MCF 10A (cell line): ENCODE results near the gene NDUFB5. TPM values are rescaled to one million over a fixed set of nuclear protein-coding genes. Genes with fewer than 3 reads are reported as not detected.

Source experiments
- BruUV-seq: library from RNA; stranded (reverse); fragments of 400-500 nt; replicated peaks from 2 replicates; lab custom pipeline; 2021; lab: Mats Ljungman, UMichigan
- CTCF ChIA-PET: fragments of 300-600 bp; sonication (Branson Sonifier 250); formaldehyde crosslinking; extraction: SDS; loops from one replicate; lab custom pipeline; 2021; ENCODE audit warnings: antibody characterized with exemption, inconsistent platforms; lab: Yijun Ruan, JAX
- POLR2A ChIA-PET: fragments of 300-600, 350-650 bp; sonication (Branson Sonifier 250); formaldehyde crosslinking; extraction: SDS; loops from one replicate; lab custom pipeline; 2020; ENCODE audit warnings: antibody characterized with exemption, inconsistent platforms; lab: Yijun Ruan, JAX
- DNase-seq: peaks from one replicate; pipeline ENCODE4 v3.0.0-alpha.2; 2018; ENCODE audit not compliant: unreplicated experiment
- H3K27ac Mint-ChIP-seq: one replicate; pipeline ENCODE4 v1.8.0; 2022; ENCODE audit warnings: mild to moderate bottlenecking, low read depth, mixed read lengths; ENCODE audit not compliant: unreplicated experiment
- H3K27me3 Mint-ChIP-seq: one replicate; pipeline ENCODE4 v1.8.0; 2022; ENCODE audit warnings: mixed read lengths; ENCODE audit not compliant: insufficient read depth, unreplicated experiment
- H3K36me3 Mint-ChIP-seq: one replicate; pipeline ENCODE4 v1.8.0; 2022; ENCODE audit warnings: mild to moderate bottlenecking, moderate library complexity, mixed read lengths; ENCODE audit not compliant: insufficient read depth, unreplicated experiment
- H3K4me1 Mint-ChIP-seq: one replicate; pipeline ENCODE4 v1.8.0; 2022; ENCODE audit warnings: mixed read lengths; ENCODE audit not compliant: insufficient read depth, unreplicated experiment
- H3K4me3 Mint-ChIP-seq: one replicate; pipeline ENCODE4 v1.8.0; 2022; ENCODE audit warnings: mild to moderate bottlenecking, moderate library complexity, mixed read lengths; ENCODE audit not compliant: unreplicated experiment
- H3K9me3 Mint-ChIP-seq: one replicate; pipeline ENCODE4 v1.8.0; 2022; ENCODE audit warnings: mixed read lengths; ENCODE audit not compliant: unreplicated experiment
- intact Hi-C: fragments of 100-400 bp; cut with micrococcal nuclease; formaldehyde crosslinking; loops from 2 replicates; pipeline ENCODE4 v1.14.1; 2022
- total RNA-seq: library from RNA; stranded (reverse); gene quantifications from 2 replicates; pipeline ENCODE4 v1.2.3, GENCODE V29; 2022
- TF ChIP-seq, protein P1 (sequence below): fragments of 200-600 bp; IDR thresholded peaks from one replicate; pipeline ENCODE4 v1.8.0; 2022; ENCODE audit warnings: antibody characterized with exemption, mild to moderate bottlenecking; ENCODE audit not compliant: unreplicated experiment

Gene NDUFB5
- total RNA-seq, 1 experiment from 2014 or later = 115 TPM

DNA sequence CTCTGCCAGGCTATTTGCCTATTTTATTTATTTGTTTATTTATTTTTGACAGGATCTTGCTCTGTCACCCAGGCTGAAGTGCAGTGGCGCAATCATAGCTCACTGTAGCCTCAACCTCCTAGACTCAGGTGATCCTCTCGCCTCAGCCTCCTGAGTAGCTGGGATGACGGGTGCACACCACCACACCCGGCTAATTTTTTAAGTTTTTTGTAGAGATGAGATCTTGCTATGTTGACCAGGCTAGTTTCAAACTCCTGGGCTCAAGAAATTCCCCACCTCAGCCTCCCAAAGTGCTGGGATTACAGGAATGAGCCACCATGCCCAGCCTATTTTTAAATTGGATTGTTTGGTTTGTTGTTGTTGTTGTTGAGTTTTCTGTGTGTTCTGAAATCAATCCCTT, 5.5 kb downstream of the NDUFB5 start:
- POLR2A ChIA-PET = no interaction called here
- Mint-ChIP-seq H3K27ac (no peak overlapping the region), H3K4me1 (peaks cover 14% of the 10 kb centered on the region), H3K9me3 (no peaks in the 10 kb centered on the region), H3K4me3 (no peak overlapping the region), H3K27me3 (no peaks in the 10 kb centered on the region), H3K36me3 (peaks cover 24% of the 10 kb centered on the region)
- CTCF ChIA-PET = no interaction called here
- no peak for DNase-seq
- TF ChIP-seq, protein P1, sequence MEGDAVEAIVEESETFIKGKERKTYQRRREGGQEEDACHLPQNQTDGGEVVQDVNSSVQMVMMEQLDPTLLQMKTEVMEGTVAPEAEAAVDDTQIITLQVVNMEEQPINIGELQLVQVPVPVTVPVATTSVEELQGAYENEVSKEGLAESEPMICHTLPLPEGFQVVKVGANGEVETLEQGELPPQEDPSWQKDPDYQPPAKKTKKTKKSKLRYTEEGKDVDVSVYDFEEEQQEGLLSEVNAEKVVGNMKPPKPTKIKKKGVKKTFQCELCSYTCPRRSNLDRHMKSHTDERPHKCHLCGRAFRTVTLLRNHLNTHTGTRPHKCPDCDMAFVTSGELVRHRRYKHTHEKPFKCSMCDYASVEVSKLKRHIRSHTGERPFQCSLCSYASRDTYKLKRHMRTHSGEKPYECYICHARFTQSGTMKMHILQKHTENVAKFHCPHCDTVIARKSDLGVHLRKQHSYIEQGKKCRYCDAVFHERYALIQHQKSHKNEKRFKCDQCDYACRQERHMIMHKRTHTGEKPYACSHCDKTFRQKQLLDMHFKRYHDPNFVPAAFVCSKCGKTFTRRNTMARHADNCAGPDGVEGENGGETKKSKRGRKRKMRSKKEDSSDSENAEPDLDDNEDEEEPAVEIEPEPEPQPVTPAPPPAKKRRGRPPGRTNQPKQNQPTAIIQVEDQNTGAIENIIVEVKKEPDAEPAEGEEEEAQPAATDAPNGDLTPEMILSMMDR = no peak
- BruUV-seq = no TSS peak
- intact Hi-C loops = no loop called here

DNA sequence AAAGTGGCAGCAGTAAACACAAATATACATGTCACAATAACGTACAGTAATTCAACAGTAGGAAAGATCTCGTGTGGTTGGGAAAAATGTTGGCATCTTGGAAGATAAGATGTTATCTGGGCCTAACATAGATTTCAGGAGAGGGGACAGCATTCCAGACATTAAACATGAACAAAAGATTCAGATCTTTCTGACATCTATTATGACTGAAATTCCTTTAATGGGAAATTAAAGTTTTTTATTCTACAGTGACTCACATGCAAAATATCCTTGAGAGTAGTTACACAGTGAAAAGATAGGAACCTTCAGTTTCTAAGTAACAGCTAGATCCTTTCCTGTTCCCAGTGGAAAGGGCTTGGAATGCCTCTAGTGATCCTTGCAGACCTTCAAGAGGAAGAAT, 9.2 kb downstream of the NDUFB5 start:
- intact Hi-C loops = no loop called here
- no peaks in the 10 kb centered on the region for H3K9me3 Mint-ChIP-seq
- no peak overlapping the region for H3K4me3 Mint-ChIP-seq
- no peaks in the 10 kb centered on the region for H3K27me3 Mint-ChIP-seq
- H3K4me1 Mint-ChIP-seq = peaks cover 5% of the 10 kb centered on the region
- CTCF ChIA-PET = interaction anchor here (0.6 kb wide), 1 partner anchor 13 kb away, joined by 3 read pairs; no protein-coding TSS in a partner anchor
- no TSS peak for BruUV-seq
- POLR2A ChIA-PET = no interaction called here
- peaks cover 19% of the 10 kb centered on the region for H3K36me3 Mint-ChIP-seq
- H3K27ac Mint-ChIP-seq = no peak overlapping the region
- no peak for DNase-seq
- TF ChIP-seq, protein P1 = no peak

DNA sequence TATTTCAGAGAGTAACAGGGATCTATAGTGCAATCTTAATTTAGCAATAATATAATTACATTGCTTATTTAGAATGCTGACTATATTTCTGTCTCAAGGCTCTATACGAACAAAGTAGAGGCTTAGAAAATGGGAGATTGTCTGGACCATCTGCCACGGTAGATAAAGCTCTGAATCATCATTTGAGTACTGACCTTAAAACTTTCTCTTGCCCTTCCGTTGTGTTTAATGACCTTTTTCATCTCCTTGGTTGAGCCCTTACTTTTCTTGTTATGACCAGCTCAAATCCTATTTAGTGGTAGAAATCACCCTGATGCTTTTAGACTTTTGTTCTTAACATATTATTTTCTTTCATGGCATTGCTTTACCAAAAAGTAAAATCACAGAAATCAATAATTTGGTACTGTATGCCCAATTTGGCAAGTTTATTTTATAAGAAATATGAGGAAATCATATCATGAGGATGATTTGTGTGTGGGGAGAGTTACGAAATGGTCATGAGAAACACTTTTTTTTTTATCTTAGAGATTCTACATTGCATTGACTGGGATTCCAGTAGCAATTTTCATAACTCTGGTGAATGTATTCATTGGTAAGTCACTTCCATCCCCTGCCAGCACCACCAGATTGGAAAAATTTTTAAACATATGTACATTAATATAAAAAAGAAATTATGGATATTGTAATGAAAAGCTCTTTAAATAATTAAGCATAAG, 11.0 kb downstream of the NDUFB5 start:
- intact Hi-C loops = no loop called here

DNA sequence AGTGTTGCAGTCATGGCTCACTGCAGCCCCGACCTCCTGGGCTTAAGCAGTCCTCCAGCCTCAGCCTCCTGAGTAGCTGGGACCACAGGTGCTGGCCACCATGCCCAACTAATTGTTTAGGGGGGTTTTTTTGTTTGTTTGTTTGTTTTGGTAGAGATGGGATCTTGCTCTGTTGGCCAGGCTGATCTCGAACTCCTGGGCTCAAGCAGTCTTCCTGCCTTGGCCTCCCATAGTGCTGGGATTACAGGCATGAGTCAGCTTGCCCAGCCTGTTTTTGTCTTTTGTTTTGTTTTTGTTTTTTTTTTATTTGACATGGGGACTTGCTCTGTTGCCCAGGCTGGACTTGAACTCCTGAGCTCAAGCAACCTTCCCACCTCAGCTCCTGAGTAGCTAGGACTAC, 17.4 kb downstream of the NDUFB5 start:
- no peaks in the 10 kb centered on the region for H3K9me3 Mint-ChIP-seq
- H3K27me3 Mint-ChIP-seq = no peaks in the 10 kb centered on the region
- intact Hi-C loops = no loop called here
- TF ChIP-seq, protein P1 = no peak
- peaks cover 87% of the 10 kb centered on the region for H3K36me3 Mint-ChIP-seq
- no peak overlapping the region for H3K4me3 Mint-ChIP-seq
- DNase-seq = no peak
- no TSS peak for BruUV-seq
- CTCF ChIA-PET = interaction anchor here (1.0 to 1.2 kb wide), 2 partner anchors 11 to 25 kb away, joined by 3 to 4 read pairs; no protein-coding TSS in a partner anchor
- POLR2A ChIA-PET = interaction anchor here (1.3 to 1.5 kb wide), 2 partner anchors 12 to 17 kb away, joined by 3 read pairs; partner anchors contain the start of genes MRPL47 and NDUFB5
- H3K4me1 Mint-ChIP-seq = no peaks in the 10 kb centered on the region
- no peak overlapping the region for H3K27ac Mint-ChIP-seq

More for the DNA sequence above, 11.0 kb downstream of the NDUFB5 start:
- BruUV-seq = no TSS peak
- TF ChIP-seq, protein P1 = no peak
- no peak overlapping the region for H3K4me3 Mint-ChIP-seq
- ChIA-PET POLR2A (interaction anchor here (0.8 to 2.2 kb wide), 2 partner anchors 11 to 318 kb away, joined by 3 to 15 read pairs; partner anchors contain the start of genes MRPL47 and NDUFB5), CTCF (interaction anchor here (0.6 to 1.2 kb wide), 4 partner anchors 34 to 152 kb away, joined by 3 to 4 read pairs (median 4); no protein-coding TSS in a partner anchor)
- no peak for DNase-seq
- no peak overlapping the region for H3K27ac Mint-ChIP-seq
- peaks cover 5% of the 10 kb centered on the region for H3K4me1 Mint-ChIP-seq
- peaks cover 36% of the 10 kb centered on the region for H3K36me3 Mint-ChIP-seq
- no peaks in the 10 kb centered on the region for H3K9me3 Mint-ChIP-seq
- no peaks in the 10 kb centered on the region for H3K27me3 Mint-ChIP-seq
